ENCODE measurements around the gene MLKL. TPM values are rescaled to one million over a fixed set of nuclear protein-coding genes. Genes with fewer than 3 reads are reported as not detected.
A peak's percentile ranks its signal among the peaks of the same experiment; 100 is the strongest.

Gene MLKL
- total and polyA plus RNA-seq, 2 donors (not counting 3 experiments of a cell fraction or from before 2014, with no cell fraction given) = 8.1 to 26.5 TPM

GRCh38 chr16:74666425-74667254 lies 34.0 kb downstream of the MLKL start, which contains the start of gene RFWD3:
RFWD3 (minus strand) TSS chr16:74666877; CDS start chr16:74661449, 5,428 bp downstream.
- TSS peak; percentile 43 for BruUV-seq (replicated peaks)
- DNase-seq (ENCODE audit: low read depth, low spot score) (peak; percentile 98), FAIRE-seq (peak; percentile 97)
- Histone ChIP-seq H3K79me2 (ENCODE audit: control insufficient read depth, insufficient read depth, low read length) (peaks cover 48% of the 10 kb centered on the region), H4K20me1 (replicated peaks; ENCODE audit: control insufficient read depth, extremely low read depth, insufficient read depth, low read length) (peaks cover 5% of the 10 kb centered on the region), H3K4me3 (replicated peaks in 1 of 3; ENCODE audit: insufficient read depth in 1 of 3, low read depth in 1 of 3, low read length in 3 of 3) (peak within 1 kb of the TSS; percentile 84 to 95 (median 88)), H3K4me1 (ENCODE audit: control insufficient read depth, extremely low read depth, insufficient read depth, low read length) (peaks cover 4% of the 10 kb centered on the region), H3K9me1 (replicated peaks; ENCODE audit: control insufficient read depth, extremely low read depth, insufficient read depth, low read length) (no peaks in the 10 kb centered on the region), H3K27me3 (ENCODE audit: control insufficient read depth in 2 of 2, insufficient read depth in 2 of 2, low read length in 2 of 2) (no peaks in the 10 kb centered on the region), H3K9ac (replicated peaks; ENCODE audit: extremely low read depth, insufficient read depth, low read length) (peak within 1 kb of the TSS; percentile 97), H3K27ac (ENCODE audit: insufficient read depth, low read depth, low read length) (peak within 1 kb of the TSS; percentile 62), H2AFZ (ENCODE audit: low read depth, low read length) (peak within 1 kb of the TSS; percentile 96), H3K9me3 (replicated peaks; ENCODE audit: control insufficient read depth, insufficient read depth, low read length) (no peaks in the 10 kb centered on the region), H3K4me2 (ENCODE audit: insufficient read depth, low read length) (peak within 1 kb of the TSS; percentile 93), H3K36me3 (ENCODE audit: control insufficient read depth in 2 of 2, extremely low read depth in 1 of 2, insufficient read depth in 2 of 2, low read length in 2 of 2) (peaks cover 2 to 14% of the 10 kb centered on the region in 2 experiments)
- CTCF ChIA-PET = interaction anchor here (1.0 to 2.5 kb wide), 8 partner anchors 10 to 357 kb away, joined by 3 to 14 read pairs (median 5); partner anchors contain the start of genes GLG1 and MLKL
- dilution Hi-C loops (cut with MboI; ENCODE audit: extremely low pct_ligation_motif_present, low sequenced_read_pairs) (no loop called here), intact Hi-C loops (cut with micrococcal nuclease) (loop anchor here (2.0 kb wide), 1 partner anchor 34 kb away; the partner anchor contains the start of gene MLKL)
- TF ChIP-seq GATA2 (IDR thresholded peaks at IDR 0.05; ENCODE audit: insufficient read depth, insufficient read length, low read depth, low read length) (no peak), MYC (IDR thresholded peaks at IDR 0.05; ENCODE audit: low read depth, low read length) (no peak), EZH2 (IDR thresholded peaks at IDR 0.05; ENCODE audit: borderline replicate concordance, low read depth, low read length, severe bottlenecking) (no peak), POLR2AphosphoS5 (IDR thresholded peaks at IDR 0.05; ENCODE audit: insufficient read depth, low read depth, low read length) (peak; percentile 91), POLR2A (IDR thresholded peaks at IDR 0.05; ENCODE audit: low read depth, low read length) (peak; percentile 88), MAX (IDR thresholded peaks at IDR 0.05; ENCODE audit: insufficient read depth, insufficient read length) (no peak), JUN (IDR thresholded peaks at IDR 0.05; ENCODE audit: borderline replicate concordance, insufficient read depth, insufficient read length, low read depth) (no peak), FOS (IDR thresholded peaks at IDR 0.05; ENCODE audit: borderline replicate concordance, insufficient read depth, low read length) (no peak)
- TF ChIP-seq, protein P1, sequence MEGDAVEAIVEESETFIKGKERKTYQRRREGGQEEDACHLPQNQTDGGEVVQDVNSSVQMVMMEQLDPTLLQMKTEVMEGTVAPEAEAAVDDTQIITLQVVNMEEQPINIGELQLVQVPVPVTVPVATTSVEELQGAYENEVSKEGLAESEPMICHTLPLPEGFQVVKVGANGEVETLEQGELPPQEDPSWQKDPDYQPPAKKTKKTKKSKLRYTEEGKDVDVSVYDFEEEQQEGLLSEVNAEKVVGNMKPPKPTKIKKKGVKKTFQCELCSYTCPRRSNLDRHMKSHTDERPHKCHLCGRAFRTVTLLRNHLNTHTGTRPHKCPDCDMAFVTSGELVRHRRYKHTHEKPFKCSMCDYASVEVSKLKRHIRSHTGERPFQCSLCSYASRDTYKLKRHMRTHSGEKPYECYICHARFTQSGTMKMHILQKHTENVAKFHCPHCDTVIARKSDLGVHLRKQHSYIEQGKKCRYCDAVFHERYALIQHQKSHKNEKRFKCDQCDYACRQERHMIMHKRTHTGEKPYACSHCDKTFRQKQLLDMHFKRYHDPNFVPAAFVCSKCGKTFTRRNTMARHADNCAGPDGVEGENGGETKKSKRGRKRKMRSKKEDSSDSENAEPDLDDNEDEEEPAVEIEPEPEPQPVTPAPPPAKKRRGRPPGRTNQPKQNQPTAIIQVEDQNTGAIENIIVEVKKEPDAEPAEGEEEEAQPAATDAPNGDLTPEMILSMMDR (IDR thresholded peaks at IDR 0.05; ENCODE audit: extremely low read depth in 1 of 2, insufficient read depth in 1 of 2, low read depth in 1 of 2, low read length in 2 of 2) = peak in 1 of 2 donors; percentile 0
- POLR2A ChIA-PET = interaction anchor here (0.7 to 0.9 kb wide), 3 partner anchors 15 to 230 kb away, joined by 3 to 4 read pairs (median 3); no protein-coding TSS in a partner anchor
